Measurements from ENCODE around the gene CABCOCO1. TPM values are rescaled to one million over a fixed set of nuclear protein-coding genes. Genes with fewer than 3 reads are reported as not detected.

Gene CABCOCO1
- total RNA-seq, 1 experiment from 2014 or later, result not detected

DNA sequence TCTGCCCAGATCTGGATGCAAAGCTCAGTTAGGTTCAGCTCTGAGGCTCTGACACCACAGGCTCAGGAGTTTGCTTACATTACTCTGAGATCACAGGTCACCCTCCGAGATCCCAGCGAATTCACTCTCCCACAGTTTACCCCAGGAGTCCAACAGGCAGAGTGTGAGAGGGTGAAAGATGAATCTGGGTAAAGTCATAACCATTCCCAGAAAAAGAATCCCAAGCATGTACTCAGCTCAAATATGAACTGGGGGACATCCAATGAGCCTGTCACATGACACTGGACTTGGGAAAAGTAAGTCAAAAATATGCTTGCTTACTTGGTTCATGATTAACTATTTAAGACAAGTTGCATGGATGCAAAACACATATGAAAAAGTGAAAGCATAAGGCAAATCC lies 128.5 kb downstream of the CABCOCO1 start:
- Histone ChIP-seq H3K9ac (ENCODE audit: low read length) (no peak overlapping the region), H4K20me1 (ENCODE audit: insufficient read depth) (no peaks in the 10 kb centered on the region), H3K27ac (ENCODE audit: low read depth, low read length) (no peak overlapping the region), H3K36me3 (ENCODE audit: control insufficient read depth in 1 of 2, insufficient read depth in 2 of 2, low read length in 2 of 2) (no peaks in the 10 kb centered on the region), H3K4me1 (ENCODE audit: control insufficient read depth in 1 of 2, insufficient read depth in 2 of 2, low read length in 2 of 2) (peaks cover 11 to 13% of the 10 kb centered on the region in 2 experiments; a peak in 3 of 4 replicates), H3K4me3 (replicated peaks in 1 of 2; ENCODE audit: low read depth in 1 of 2, low read length in 2 of 2) (no peak overlapping the region), H3K9me2 (ENCODE audit: insufficient read depth) (no peaks in the 10 kb centered on the region), H3K27me3 (ENCODE audit: insufficient read depth, low read length) (no peaks in the 10 kb centered on the region), H3K79me2 (ENCODE audit: insufficient read depth, low read length) (no peaks in the 10 kb centered on the region), H3K9me3 (ENCODE audit: control insufficient read depth in 1 of 2, insufficient read depth in 1 of 2, low read depth in 1 of 2, low read length in 2 of 2) (no peaks in the 10 kb centered on the region), H3K4me2 (ENCODE audit: low read length) (no peak overlapping the region), H2AFZ (ENCODE audit: low read depth, low read length, poor library complexity, severe bottlenecking) (no peak overlapping the region)
- DNase-seq (ENCODE audit: low read depth, low spot score), result no peak
- POLR2A ChIA-PET, result no interaction called here
- TF ChIP-seq EGR1 (IDR thresholded peaks at IDR 0.05; ENCODE audit: low read depth) (no peak), ZNF274 (IDR thresholded peaks at IDR 0.05; ENCODE audit: low read depth, low read length) (no peak), YY1 (IDR thresholded peaks at IDR 0.05; ENCODE audit: extremely low read depth, insufficient replicate concordance, low read depth, low read length) (no peak), SP1 (IDR thresholded peaks at IDR 0.05; ENCODE audit: low read depth) (no peak), EZH2 (IDR thresholded peaks at IDR 0.05) (no peak), EZH2phosphoT487 (IDR thresholded peaks at IDR 0.05; ENCODE audit: borderline replicate concordance) (no peak), JUND (IDR thresholded peaks at IDR 0.05) (no peak), SIN3A (IDR thresholded peaks at IDR 0.05; ENCODE audit: low read depth) (no peak), CBX3 (IDR thresholded peaks at IDR 0.05; ENCODE audit: low read depth) (no peak), CEBPB (IDR thresholded peaks at IDR 0.05; ENCODE audit: low read depth) (no peak), RAD21 (IDR thresholded peaks at IDR 0.05; ENCODE audit: low read depth) (no peak), ZFX (IDR thresholded peaks at IDR 0.05) (no peak), POLR2AphosphoS5 (IDR thresholded peaks at IDR 0.05; ENCODE audit: low read depth, low read length) (no peak), FOSL1 (IDR thresholded peaks at IDR 0.05; ENCODE audit: low read depth) (no peak)
- TF ChIP-seq, protein P1, sequence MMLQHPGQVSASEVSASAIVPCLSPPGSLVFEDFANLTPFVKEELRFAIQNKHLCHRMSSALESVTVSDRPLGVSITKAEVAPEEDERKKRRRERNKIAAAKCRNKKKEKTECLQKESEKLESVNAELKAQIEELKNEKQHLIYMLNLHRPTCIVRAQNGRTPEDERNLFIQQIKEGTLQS (IDR thresholded peaks at IDR 0.05), result no peak
- TF ChIP-seq, protein P2, sequence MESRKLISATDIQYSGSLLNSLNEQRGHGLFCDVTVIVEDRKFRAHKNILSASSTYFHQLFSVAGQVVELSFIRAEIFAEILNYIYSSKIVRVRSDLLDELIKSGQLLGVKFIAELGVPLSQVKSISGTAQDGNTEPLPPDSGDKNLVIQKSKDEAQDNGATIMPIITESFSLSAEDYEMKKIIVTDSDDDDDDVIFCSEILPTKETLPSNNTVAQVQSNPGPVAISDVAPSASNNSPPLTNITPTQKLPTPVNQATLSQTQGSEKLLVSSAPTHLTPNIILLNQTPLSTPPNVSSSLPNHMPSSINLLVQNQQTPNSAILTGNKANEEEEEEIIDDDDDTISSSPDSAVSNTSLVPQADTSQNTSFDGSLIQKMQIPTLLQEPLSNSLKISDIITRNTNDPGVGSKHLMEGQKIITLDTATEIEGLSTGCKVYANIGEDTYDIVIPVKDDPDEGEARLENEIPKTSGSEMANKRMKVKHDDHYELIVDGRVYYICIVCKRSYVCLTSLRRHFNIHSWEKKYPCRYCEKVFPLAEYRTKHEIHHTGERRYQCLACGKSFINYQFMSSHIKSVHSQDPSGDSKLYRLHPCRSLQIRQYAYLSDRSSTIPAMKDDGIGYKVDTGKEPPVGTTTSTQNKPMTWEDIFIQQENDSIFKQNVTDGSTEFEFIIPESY (IDR thresholded peaks at IDR 0.05; ENCODE audit: extremely low read depth, insufficient replicate concordance, low read length), result no peak
- TF ChIP-seq, protein P3, sequence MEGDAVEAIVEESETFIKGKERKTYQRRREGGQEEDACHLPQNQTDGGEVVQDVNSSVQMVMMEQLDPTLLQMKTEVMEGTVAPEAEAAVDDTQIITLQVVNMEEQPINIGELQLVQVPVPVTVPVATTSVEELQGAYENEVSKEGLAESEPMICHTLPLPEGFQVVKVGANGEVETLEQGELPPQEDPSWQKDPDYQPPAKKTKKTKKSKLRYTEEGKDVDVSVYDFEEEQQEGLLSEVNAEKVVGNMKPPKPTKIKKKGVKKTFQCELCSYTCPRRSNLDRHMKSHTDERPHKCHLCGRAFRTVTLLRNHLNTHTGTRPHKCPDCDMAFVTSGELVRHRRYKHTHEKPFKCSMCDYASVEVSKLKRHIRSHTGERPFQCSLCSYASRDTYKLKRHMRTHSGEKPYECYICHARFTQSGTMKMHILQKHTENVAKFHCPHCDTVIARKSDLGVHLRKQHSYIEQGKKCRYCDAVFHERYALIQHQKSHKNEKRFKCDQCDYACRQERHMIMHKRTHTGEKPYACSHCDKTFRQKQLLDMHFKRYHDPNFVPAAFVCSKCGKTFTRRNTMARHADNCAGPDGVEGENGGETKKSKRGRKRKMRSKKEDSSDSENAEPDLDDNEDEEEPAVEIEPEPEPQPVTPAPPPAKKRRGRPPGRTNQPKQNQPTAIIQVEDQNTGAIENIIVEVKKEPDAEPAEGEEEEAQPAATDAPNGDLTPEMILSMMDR (IDR thresholded peaks at IDR 0.05 in 2 of 3, conservative IDR thresholded peaks at IDR 0.05 in 1 of 3; ENCODE audit: borderline replicate concordance in 1 of 3, insufficient read depth in 1 of 3, low read depth in 2 of 3, low read length in 2 of 3), result no peak
- TF ChIP-seq, protein P4, sequence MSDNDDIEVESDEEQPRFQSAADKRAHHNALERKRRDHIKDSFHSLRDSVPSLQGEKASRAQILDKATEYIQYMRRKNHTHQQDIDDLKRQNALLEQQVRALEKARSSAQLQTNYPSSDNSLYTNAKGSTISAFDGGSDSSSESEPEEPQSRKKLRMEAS (IDR thresholded peaks at IDR 0.05), result no peak
- TF ChIP-seq, protein P5, sequence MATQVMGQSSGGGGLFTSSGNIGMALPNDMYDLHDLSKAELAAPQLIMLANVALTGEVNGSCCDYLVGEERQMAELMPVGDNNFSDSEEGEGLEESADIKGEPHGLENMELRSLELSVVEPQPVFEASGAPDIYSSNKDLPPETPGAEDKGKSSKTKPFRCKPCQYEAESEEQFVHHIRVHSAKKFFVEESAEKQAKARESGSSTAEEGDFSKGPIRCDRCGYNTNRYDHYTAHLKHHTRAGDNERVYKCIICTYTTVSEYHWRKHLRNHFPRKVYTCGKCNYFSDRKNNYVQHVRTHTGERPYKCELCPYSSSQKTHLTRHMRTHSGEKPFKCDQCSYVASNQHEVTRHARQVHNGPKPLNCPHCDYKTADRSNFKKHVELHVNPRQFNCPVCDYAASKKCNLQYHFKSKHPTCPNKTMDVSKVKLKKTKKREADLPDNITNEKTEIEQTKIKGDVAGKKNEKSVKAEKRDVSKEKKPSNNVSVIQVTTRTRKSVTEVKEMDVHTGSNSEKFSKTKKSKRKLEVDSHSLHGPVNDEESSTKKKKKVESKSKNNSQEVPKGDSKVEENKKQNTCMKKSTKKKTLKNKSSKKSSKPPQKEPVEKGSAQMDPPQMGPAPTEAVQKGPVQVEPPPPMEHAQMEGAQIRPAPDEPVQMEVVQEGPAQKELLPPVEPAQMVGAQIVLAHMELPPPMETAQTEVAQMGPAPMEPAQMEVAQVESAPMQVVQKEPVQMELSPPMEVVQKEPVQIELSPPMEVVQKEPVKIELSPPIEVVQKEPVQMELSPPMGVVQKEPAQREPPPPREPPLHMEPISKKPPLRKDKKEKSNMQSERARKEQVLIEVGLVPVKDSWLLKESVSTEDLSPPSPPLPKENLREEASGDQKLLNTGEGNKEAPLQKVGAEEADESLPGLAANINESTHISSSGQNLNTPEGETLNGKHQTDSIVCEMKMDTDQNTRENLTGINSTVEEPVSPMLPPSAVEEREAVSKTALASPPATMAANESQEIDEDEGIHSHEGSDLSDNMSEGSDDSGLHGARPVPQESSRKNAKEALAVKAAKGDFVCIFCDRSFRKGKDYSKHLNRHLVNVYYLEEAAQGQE (IDR thresholded peaks at IDR 0.05; ENCODE audit: low read depth), result no peak
- ATAC-seq, result no peak
- RAD21 ChIA-PET (ENCODE audit: low non-redundant PET in 1 of 2, low total read pairs in 2 of 2, uncharacterized antibody in 2 of 2, unreplicated experiment in 2 of 2), result no interaction called here
- intact Hi-C loops (cut with micrococcal nuclease), result no loop called here
- BruUV-seq (replicated peaks), result no TSS peak
- CTCF ChIA-PET, result no interaction called here

All from HCT116 (cell line).